ENCODE results near the gene RAB11A. TPM values are rescaled to one million over a fixed set of nuclear protein-coding genes. Genes with fewer than 3 reads are reported as not detected.

The RAB11A gene
- polyA plus RNA-seq, 2 of the 4 experiments (the other 2 are of a cell fraction), result 316 to 551 TPM

DNA sequence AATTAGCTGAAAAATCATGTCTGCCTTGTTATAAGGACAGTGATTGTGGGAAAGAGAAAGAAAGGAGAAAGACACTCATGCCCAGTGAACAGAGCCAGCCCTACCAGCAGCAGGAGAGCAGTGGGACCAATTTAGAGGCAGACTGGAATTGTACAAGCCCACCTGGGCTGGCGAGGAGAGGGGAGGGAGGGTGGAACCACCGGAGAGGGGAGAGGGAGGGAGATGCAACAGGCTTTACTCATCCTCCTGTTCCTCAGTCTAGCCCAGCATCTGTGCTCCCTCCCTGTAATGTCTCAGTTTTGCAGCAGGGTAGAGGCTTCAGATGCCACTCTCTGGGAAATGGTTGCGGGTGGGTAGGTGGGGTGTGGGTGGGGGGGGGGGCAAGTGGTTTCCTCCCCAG, 54.7 kb downstream of the RAB11A start:
- 89% methylated on average over 3 of the region's 3 CpGs for WGBS (ENCODE audit: missing lambda C conversion rate)
- ChIA-PET CTCF (interaction anchor here (1.1 to 1.2 kb wide), 2 partner anchors 58 to 285 kb away, joined by 3 to 4 read pairs; no protein-coding TSS in a partner anchor), POLR2A (interaction anchor here (0.6 to 0.7 kb wide), 2 partner anchors 16 to 413 kb away, joined by 7 to 9 read pairs; no protein-coding TSS in a partner anchor)
- H3K4me1 ChIP-seq, result no peaks in the 10 kb centered on the region
- DNase-seq (ENCODE audit: low read depth in 1 of 2, low spot score in 1 of 2) (no peak), FAIRE-seq (no peak), ATAC-seq (no peak)
- no peaks in the 10 kb centered on the region for H3K9me3 ChIP-seq
- TF ChIP-seq CEBPB (IDR thresholded peaks at IDR 0.05) (no peak), RAD21 (conservative IDR thresholded peaks at IDR 0.05 in 1 of 2, IDR thresholded peaks at IDR 0.05 in 1 of 2) (no peak), RCOR1 (IDR thresholded peaks at IDR 0.05; ENCODE audit: low read depth, low read length) (no peak), FOSL2 (IDR thresholded peaks at IDR 0.05) (no peak), FOSL2 (CRISPR knock-in tag; IDR thresholded peaks at IDR 0.05) (no peak)
- H3K27ac ChIP-seq, result no peak overlapping the region
- no peak overlapping the region for H3K4me3 ChIP-seq
- H3K4me2 ChIP-seq, result no peak overlapping the region

DNA sequence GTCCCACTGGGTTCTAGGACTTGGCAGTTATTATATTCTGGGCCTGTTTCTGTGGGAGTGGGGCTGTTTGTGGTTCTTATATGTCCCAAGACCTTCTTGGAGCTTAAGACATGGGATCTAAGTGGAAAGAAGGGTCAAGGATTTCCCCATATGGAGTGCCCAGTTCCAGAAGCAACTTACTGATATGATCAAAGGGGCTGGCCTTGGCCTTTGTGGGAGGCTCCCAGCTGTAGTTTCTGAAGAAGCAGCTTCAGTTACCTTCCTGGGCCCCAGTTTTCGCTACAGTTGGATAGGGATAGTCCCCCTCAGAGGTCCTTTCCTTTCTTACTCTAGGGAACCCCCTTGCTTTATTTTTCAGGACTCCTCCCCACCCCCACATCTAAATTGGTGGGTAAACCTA, 56.0 kb downstream of the RAB11A start:
- Histone ChIP-seq H3K27ac (no peak overlapping the region), H3K4me2 (no peak overlapping the region), H3K4me3 (no peak overlapping the region), H3K9me3 (no peaks in the 10 kb centered on the region), H3K4me1 (no peaks in the 10 kb centered on the region)
- ATAC-seq (no peak), FAIRE-seq (no peak), DNase-seq (ENCODE audit: low read depth in 1 of 2, low spot score in 1 of 2) (no peak)
- POLR2A ChIA-PET, result no interaction called here
- WGBS (ENCODE audit: missing lambda C conversion rate), result 95% methylated on average over 1 of the region's 1 CpG
- TF ChIP-seq HEYL (CRISPR knock-in tag; IDR thresholded peaks at IDR 0.05) (no peak), RARB (CRISPR knock-in tag; IDR thresholded peaks at IDR 0.05) (no peak), ZNF302 (CRISPR knock-in tag; IDR thresholded peaks at IDR 0.05) (no peak), RNF2 (IDR thresholded peaks at IDR 0.05; ENCODE audit: borderline replicate concordance, low read depth) (no peak)
- TF ChIP-seq, protein P1, sequence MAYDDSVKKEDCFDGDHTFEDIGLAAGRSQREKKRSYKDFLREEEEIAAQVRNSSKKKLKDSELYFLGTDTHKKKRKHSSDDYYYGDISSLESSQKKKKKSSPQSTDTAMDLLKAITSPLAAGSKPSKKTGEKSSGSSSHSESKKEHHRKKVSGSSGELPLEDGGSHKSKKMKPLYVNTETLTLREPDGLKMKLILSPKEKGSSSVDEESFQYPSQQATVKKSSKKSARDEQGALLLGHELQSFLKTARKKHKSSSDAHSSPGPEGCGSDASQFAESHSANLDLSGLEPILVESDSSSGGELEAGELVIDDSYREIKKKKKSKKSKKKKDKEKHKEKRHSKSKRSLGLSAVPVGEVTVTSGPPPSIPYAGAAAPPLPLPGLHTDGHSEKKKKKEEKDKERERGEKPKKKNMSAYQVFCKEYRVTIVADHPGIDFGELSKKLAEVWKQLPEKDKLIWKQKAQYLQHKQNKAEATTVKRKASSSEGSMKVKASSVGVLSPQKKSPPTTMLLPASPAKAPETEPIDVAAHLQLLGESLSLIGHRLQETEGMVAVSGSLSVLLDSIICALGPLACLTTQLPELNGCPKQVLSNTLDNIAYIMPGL (CRISPR knock-in tag; IDR thresholded peaks at IDR 0.05; ENCODE audit: borderline replicate concordance), result no peak
- TF ChIP-seq, protein P2, sequence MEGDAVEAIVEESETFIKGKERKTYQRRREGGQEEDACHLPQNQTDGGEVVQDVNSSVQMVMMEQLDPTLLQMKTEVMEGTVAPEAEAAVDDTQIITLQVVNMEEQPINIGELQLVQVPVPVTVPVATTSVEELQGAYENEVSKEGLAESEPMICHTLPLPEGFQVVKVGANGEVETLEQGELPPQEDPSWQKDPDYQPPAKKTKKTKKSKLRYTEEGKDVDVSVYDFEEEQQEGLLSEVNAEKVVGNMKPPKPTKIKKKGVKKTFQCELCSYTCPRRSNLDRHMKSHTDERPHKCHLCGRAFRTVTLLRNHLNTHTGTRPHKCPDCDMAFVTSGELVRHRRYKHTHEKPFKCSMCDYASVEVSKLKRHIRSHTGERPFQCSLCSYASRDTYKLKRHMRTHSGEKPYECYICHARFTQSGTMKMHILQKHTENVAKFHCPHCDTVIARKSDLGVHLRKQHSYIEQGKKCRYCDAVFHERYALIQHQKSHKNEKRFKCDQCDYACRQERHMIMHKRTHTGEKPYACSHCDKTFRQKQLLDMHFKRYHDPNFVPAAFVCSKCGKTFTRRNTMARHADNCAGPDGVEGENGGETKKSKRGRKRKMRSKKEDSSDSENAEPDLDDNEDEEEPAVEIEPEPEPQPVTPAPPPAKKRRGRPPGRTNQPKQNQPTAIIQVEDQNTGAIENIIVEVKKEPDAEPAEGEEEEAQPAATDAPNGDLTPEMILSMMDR (IDR thresholded peaks at IDR 0.05), result no peak
- CTCF ChIA-PET, result interaction anchor here (0.8 to 1.8 kb wide), 8 partner anchors 9 to 286 kb away, joined by 3 to 7 read pairs (median 4); no protein-coding TSS in a partner anchor

DNA sequence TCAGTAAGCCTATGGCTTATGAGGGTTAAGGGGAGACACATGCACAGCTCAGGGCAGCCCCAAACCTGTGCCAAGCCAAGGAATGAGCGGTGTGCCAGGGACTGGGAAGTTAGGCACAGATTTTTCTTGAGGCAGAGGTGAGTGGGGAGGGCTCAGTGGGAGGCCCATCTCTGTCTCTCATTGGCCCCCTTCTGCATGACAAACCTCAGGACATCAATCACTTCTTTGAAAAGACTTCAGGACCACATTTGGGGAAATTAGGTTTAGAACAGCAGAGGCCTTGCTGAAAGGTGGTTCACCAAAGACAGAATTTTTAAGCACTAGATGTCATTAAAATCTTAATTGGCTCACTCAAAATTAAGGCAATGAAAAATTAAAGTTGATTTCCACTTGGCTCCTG, 57.2 kb downstream of the RAB11A start:
- H3K4me1 ChIP-seq, result no peaks in the 10 kb centered on the region
- 89% methylated on average over 1 of the region's 1 CpG for WGBS (ENCODE audit: missing lambda C conversion rate)
- TF ChIP-seq EHF (CRISPR knock-in tag; IDR thresholded peaks at IDR 0.05) (no peak), RFX5 (IDR thresholded peaks at IDR 0.05) (no peak), EHMT2 (IDR thresholded peaks at IDR 0.05; ENCODE audit: low read depth) (no peak), TFCP2L1 (CRISPR knock-in tag; IDR thresholded peaks at IDR 0.05) (no peak), SMC3 (IDR thresholded peaks at IDR 0.05) (no peak), CHD2 (IDR thresholded peaks at IDR 0.05; ENCODE audit: low read length, partially characterized antibody) (no peak), CBX2 (IDR thresholded peaks at IDR 0.05; ENCODE audit: borderline replicate concordance, low read depth) (no peak), RAD21 (conservative IDR thresholded peaks at IDR 0.05 in 1 of 2, IDR thresholded peaks at IDR 0.05 in 1 of 2) (no peak), NPAS2 (CRISPR knock-in tag; IDR thresholded peaks at IDR 0.05; ENCODE audit: borderline replicate concordance) (no peak), HEYL (CRISPR knock-in tag; IDR thresholded peaks at IDR 0.05) (no peak), RNF2 (IDR thresholded peaks at IDR 0.05; ENCODE audit: borderline replicate concordance, low read depth) (no peak)
- TF ChIP-seq, protein P3, sequence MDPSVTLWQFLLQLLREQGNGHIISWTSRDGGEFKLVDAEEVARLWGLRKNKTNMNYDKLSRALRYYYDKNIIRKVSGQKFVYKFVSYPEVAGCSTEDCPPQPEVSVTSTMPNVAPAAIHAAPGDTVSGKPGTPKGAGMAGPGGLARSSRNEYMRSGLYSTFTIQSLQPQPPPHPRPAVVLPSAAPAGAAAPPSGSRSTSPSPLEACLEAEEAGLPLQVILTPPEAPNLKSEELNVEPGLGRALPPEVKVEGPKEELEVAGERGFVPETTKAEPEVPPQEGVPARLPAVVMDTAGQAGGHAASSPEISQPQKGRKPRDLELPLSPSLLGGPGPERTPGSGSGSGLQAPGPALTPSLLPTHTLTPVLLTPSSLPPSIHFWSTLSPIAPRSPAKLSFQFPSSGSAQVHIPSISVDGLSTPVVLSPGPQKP (IDR thresholded peaks at IDR 0.05; ENCODE audit: low read depth, low read length), result no peak
- POLR2A ChIA-PET, result no interaction called here
- H3K27ac ChIP-seq, result no peak overlapping the region
- DNase-seq (ENCODE audit: low read depth in 1 of 2, low spot score in 1 of 2) (no peak), ATAC-seq (no peak), FAIRE-seq (no peak)
- no peak overlapping the region for H3K4me3 ChIP-seq
- no peak overlapping the region for H3K4me2 ChIP-seq
- H3K9me3 ChIP-seq, result no peaks in the 10 kb centered on the region
- CTCF ChIA-PET, result interaction anchor here (0.7 to 1.2 kb wide), 2 partner anchors 13 to 45 kb away, joined by 3 to 5 read pairs; no protein-coding TSS in a partner anchor

All from A549 (cell line).